ENCODE measurements around the gene DEFB113.
"Not testable (repeated sequence)": the region's sequence is repeated elsewhere in the genome, so short reads cannot be mapped to it uniquely, and the experiment has no call there.

DEFB113 gene

GRCh38 chr6:49969605-49970004 is at the start of gene DEFB113:
Gene DEFB113 (minus strand): TSS chr6:49969625. CDS start chr6:49969625, 0 bp downstream.
- no peak for DNase-seq

GRCh38 chr6:50007819-50008218 is 38.4 kb upstream of the DEFB113 start:
- DNase-seq, result no peak

- no peak for DNase-seq
These were observed 33.7 kb upstream of the DEFB113 start for GRCh38 chr6:50003139-50003538.

GRCh38 chr6:49995278-49995677 is 25.9 kb upstream of the DEFB113 start:
- no peak for DNase-seq

- DNase-seq, result no peak
These were observed 19.5 kb upstream of the DEFB113 start for GRCh38 chr6:49988900-49989299.

- no peak for DNase-seq
These were observed 18.3 kb upstream of the DEFB113 start for GRCh38 chr6:49987749-49988148.

- DNase-seq, result no peak
These were observed 17.1 kb upstream of the DEFB113 start for GRCh38 chr6:49986551-49986950.

GRCh38 chr6:49982046-49982445 is 12.6 kb upstream of the DEFB113 start:
- no peak for DNase-seq

GRCh38 chr6:49980898-49981297 is 11.5 kb upstream of the DEFB113 start:
- no peak for DNase-seq

GRCh38 chr6:49979584-49979983 is 10.2 kb upstream of the DEFB113 start:
- DNase-seq, result no peak

GRCh38 chr6:49978332-49979226 is 9.2 kb upstream of the DEFB113 start:
- DNase-seq, result no peak

- no peak for DNase-seq
These were observed 2.6 kb downstream of the DEFB113 start for GRCh38 chr6:49966823-49967222.

GRCh38 chr6:49966334-49966733 is 3.1 kb downstream of the DEFB113 start:
- no peak for DNase-seq

GRCh38 chr6:49964064-49964463 is 5.4 kb downstream of the DEFB113 start, which contains the start of gene DEFB114:
Gene DEFB114 (minus strand): TSS chr6:49964164. CDS start chr6:49964105, 59 bp downstream.
- DNase-seq, result no peak

GRCh38 chr6:49958180-49958579 is 11.2 kb downstream of the DEFB113 start:
- no peak for DNase-seq

- DNase-seq, result no peak
These were observed 13.6 kb downstream of the DEFB113 start for GRCh38 chr6:49955847-49956246.

GRCh38 chr6:49951926-49952325 is 17.5 kb downstream of the DEFB113 start:
- no peak for DNase-seq

- DNase-seq, result no peak
These were observed 19.0 kb downstream of the DEFB113 start for GRCh38 chr6:49950415-49950751.

- no peak for DNase-seq
These were observed 20.4 kb downstream of the DEFB113 start for GRCh38 chr6:49949062-49949461.

- no peak for DNase-seq
These were observed 22.6 kb downstream of the DEFB113 start for GRCh38 chr6:49946835-49947234.

GRCh38 chr6:49944068-49944467 is 25.4 kb downstream of the DEFB113 start:
- not testable (repeated sequence) for DNase-seq

GRCh38 chr6:49939993-49940498 is 29.4 kb downstream of the DEFB113 start:
- DNase-seq, result no peak

- no peak for DNase-seq
These were observed 31.6 kb downstream of the DEFB113 start for GRCh38 chr6:49937811-49938210.

GRCh38 chr6:49937017-49937416 is 32.4 kb downstream of the DEFB113 start:
- DNase-seq, result no peak

GRCh38 chr6:49935387-49935786 is 34.0 kb downstream of the DEFB113 start:
- DNase-seq, result no peak

Measured in NCI-H524 treated with DMSO at 0.1 percent for 48 hours (cell line).